Fibroblast of villous mesenchyme (primary cell): Measurements from ENCODE around the gene ASTN2. TPM values are rescaled to one million over a fixed set of nuclear protein-coding genes. Genes with fewer than 3 reads are reported as not detected.

Experiments used
- DNase-seq: peaks from one replicate; pipeline ENCODE4 v3.0.0-alpha.2; 2010; ENCODE audit warnings: low read depth
- H3K4me3 ChIP-seq: 2 replicates; pipeline ENCODE4 v1.5.1; 2011; ENCODE audit warnings: low read depth, mild to moderate bottlenecking, low read length
- CTCF ChIP-seq: IDR thresholded peaks from 2 replicates; pipeline ENCODE4 v1.5.1; 2012; ENCODE audit warnings: low read depth, mild to moderate bottlenecking, low read length; ENCODE audit not compliant: insufficient read depth
- total RNA-seq: library from RNA; depleted of rRNA; stranded (reverse); fragments of >200 nt; gene quantifications from 2 replicates; pipeline ENCODE4 v1.2.3, GENCODE V29; 2012

ASTN2 gene
- total RNA-seq, 1 donor = 5.6 TPM

GRCh38 chr9:117307701-117308100 lies 107.2 kb downstream of the ASTN2 start:
- no peak overlapping the region for H3K4me3 ChIP-seq
- TF ChIP-seq CTCF = no peak
- no peak for DNase-seq

GRCh38 chr9:117306032-117306431 lies 108.8 kb downstream of the ASTN2 start:
- TF ChIP-seq CTCF = no peak
- no peak overlapping the region for H3K4me3 ChIP-seq
- DNase-seq = no peak

- DNase-seq = no peak
- no peak for TF ChIP-seq CTCF
- H3K4me3 ChIP-seq = no peak overlapping the region
These were observed 109.4 kb downstream of the ASTN2 start for GRCh38 chr9:117305454-117305853.

- H3K4me3 ChIP-seq = no peak overlapping the region
These were observed 110.3 kb downstream of the ASTN2 start for GRCh38 chr9:117304549-117304948.

GRCh38 chr9:117303643-117304230 lies 111.1 kb downstream of the ASTN2 start:
- TF ChIP-seq CTCF = no peak
- no peak overlapping the region for H3K4me3 ChIP-seq
- no peak for DNase-seq

More at GRCh38 chr9:117304549-117304948, 110.3 kb downstream of the ASTN2 start:
- TF ChIP-seq CTCF = no peak
- no peak for DNase-seq

- no peak for TF ChIP-seq CTCF
- DNase-seq = no peak
- no peak overlapping the region for H3K4me3 ChIP-seq
These were observed 112.4 kb downstream of the ASTN2 start for GRCh38 chr9:117302487-117302886.
